ENCODE measurements around the gene ABCC1.
"Not testable (repeated sequence)": the region's sequence is repeated elsewhere in the genome, so short reads cannot be mapped to it uniquely, and the experiment has no call there.

Gene ABCC1

GRCh38 chr16:15982194-15982915, 32.9 kb downstream of the ABCC1 start:
- not testable (repeated sequence) for H3K27ac Mint-ChIP-seq; H3K27me3 Mint-ChIP-seq; DNase-seq; ATAC-seq (replicated peaks); H3K4me3 Mint-ChIP-seq
- H3K36me3 Mint-ChIP-seq = peaks cover 59 to 82% of the 10 kb centered on the region in 2 donors
- H3K4me1 Mint-ChIP-seq = peaks cover 10 to 39% of the 10 kb centered on the region in 2 donors
- peaks cover 20 to 28% of the 10 kb centered on the region in 2 donors for H3K9me3 Mint-ChIP-seq

GRCh38 chr16:15983898-15984297, 34.5 kb downstream of the ABCC1 start:
- DNase-seq = no peak
- peaks cover 22 to 55% of the 10 kb centered on the region in 2 donors for H3K4me1 Mint-ChIP-seq
- no peaks in the 10 kb centered on the region for H3K27me3 Mint-ChIP-seq
- ATAC-seq (replicated peaks) = no peak
- no peak overlapping the region for H3K4me3 Mint-ChIP-seq
- peaks cover 19 to 20% of the 10 kb centered on the region in 2 donors for H3K9me3 Mint-ChIP-seq
- no peak overlapping the region for H3K27ac Mint-ChIP-seq
- peaks cover 52 to 72% of the 10 kb centered on the region in 2 donors for H3K36me3 Mint-ChIP-seq

GRCh38 chr16:15985144-15985543, 35.7 kb downstream of the ABCC1 start:
- ATAC-seq (replicated peaks) = peak; percentile 42 to 57
- no peak overlapping the region for H3K4me3 Mint-ChIP-seq
- peaks cover 24 to 65% of the 10 kb centered on the region in 2 donors for H3K4me1 Mint-ChIP-seq
- peaks cover 42 to 64% of the 10 kb centered on the region in 2 donors for H3K36me3 Mint-ChIP-seq
- no peak overlapping the region for H3K27ac Mint-ChIP-seq
- no peaks in the 10 kb centered on the region for H3K27me3 Mint-ChIP-seq
- no peak for DNase-seq
- H3K9me3 Mint-ChIP-seq = peaks cover 12 to 13% of the 10 kb centered on the region in 2 donors

- ATAC-seq (replicated peaks) = no peak
- peaks cover 6 to 7% of the 10 kb centered on the region in 2 donors for H3K9me3 Mint-ChIP-seq
- H3K27ac Mint-ChIP-seq = peak overlapping the region; percentile 26
These were observed 36.8 kb downstream of the ABCC1 start for GRCh38 chr16:15986261-15986660.

DNA sequence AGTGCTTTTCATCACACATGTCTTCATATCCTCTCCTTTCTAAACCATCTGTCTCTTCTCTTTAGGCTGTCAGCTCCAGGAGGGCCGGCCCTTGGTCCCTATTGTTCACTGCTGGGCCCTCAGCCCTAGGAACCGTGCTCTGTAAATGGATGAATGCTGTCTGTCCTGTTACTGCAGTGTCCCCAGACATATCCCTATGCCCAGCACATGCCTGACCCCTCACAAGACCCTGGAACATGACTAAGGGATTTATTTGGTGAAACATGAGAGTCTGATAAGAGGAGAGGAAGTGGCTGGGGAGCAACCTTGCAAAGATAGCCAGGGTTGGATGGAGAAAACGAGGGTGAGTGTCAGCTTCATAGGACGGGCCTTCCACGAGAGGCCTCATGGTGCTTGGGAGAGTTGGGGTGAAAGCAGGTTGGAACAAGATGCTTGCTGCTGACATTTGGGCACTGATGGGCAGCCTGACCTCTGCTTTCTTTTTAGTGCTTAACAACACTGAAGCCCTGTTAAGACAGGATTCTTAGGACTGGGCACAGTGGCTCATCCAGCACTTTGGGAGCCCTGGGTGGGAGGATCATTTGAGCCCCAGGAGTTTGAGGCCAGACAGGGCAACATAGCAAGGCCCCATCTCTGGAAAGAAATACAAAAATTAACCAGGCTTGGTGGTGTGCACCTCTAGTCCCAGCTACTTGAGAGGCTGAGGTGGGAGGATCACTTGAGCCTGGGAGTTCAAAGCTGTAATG, 39.0 kb downstream of the ABCC1 start:
- H3K4me1 Mint-ChIP-seq = peaks cover 39 to 88% of the 10 kb centered on the region in 2 donors
- no peaks in the 10 kb centered on the region for H3K9me3 Mint-ChIP-seq
- DNase-seq (no peak), ATAC-seq (replicated peaks) (no peak)
- no peak overlapping the region for H3K4me3 Mint-ChIP-seq
- H3K27ac Mint-ChIP-seq = peak overlapping the region; percentile 74
- no peaks in the 10 kb centered on the region for H3K27me3 Mint-ChIP-seq
- H3K36me3 Mint-ChIP-seq = peaks cover 32 to 57% of the 10 kb centered on the region in 2 donors

More at GRCh38 chr16:15986261-15986660, 36.8 kb downstream of the ABCC1 start:
- Mint-ChIP-seq H3K4me1 (peaks cover 28 to 76% of the 10 kb centered on the region in 2 donors), H3K4me3 (no peak overlapping the region), H3K27me3 (no peaks in the 10 kb centered on the region), H3K36me3 (peaks cover 32 to 60% of the 10 kb centered on the region in 2 donors)
- no peak for DNase-seq

GRCh38 chr16:15990902-15991301, 41.5 kb downstream of the ABCC1 start:
- peak overlapping the region; percentile 51 for H3K27ac Mint-ChIP-seq
- no peaks in the 10 kb centered on the region for H3K27me3 Mint-ChIP-seq
- H3K9me3 Mint-ChIP-seq = no peaks in the 10 kb centered on the region
- no peak for ATAC-seq (replicated peaks)
- DNase-seq = no peak
- H3K4me1 Mint-ChIP-seq = peaks cover 37 to 75% of the 10 kb centered on the region in 2 donors
- peaks cover 31 to 49% of the 10 kb centered on the region in 2 donors for H3K36me3 Mint-ChIP-seq
- H3K4me3 Mint-ChIP-seq = no peak overlapping the region

DNA sequence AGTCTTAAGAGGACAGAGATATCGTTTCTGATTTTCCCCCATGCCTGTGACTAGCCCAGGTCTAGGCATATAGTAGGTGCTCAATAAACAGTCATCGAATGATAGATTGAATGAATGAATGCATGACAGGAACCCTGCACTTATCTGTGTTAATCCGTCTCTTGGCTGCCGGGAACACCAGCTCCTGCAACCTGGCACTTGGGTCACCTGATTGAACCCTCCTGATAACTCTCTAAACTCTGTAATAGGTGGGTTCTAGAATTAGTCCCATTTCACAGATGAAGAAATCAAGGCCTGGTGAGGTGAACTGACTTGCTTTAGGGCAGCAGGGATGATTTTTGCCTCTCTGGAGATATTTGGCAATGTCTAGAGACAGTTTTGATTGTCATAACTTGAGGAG, 43.7 kb downstream of the ABCC1 start:
- peaks cover 23 to 43% of the 10 kb centered on the region in 2 donors for H3K36me3 Mint-ChIP-seq
- peaks cover 35 to 74% of the 10 kb centered on the region in 2 donors for H3K4me1 Mint-ChIP-seq
- no peak for DNase-seq
- no peak overlapping the region for H3K27ac Mint-ChIP-seq
- no peak for ATAC-seq (replicated peaks)
- H3K27me3 Mint-ChIP-seq = no peaks in the 10 kb centered on the region
- H3K4me3 Mint-ChIP-seq = no peak overlapping the region
- no peaks in the 10 kb centered on the region for H3K9me3 Mint-ChIP-seq

DNA sequence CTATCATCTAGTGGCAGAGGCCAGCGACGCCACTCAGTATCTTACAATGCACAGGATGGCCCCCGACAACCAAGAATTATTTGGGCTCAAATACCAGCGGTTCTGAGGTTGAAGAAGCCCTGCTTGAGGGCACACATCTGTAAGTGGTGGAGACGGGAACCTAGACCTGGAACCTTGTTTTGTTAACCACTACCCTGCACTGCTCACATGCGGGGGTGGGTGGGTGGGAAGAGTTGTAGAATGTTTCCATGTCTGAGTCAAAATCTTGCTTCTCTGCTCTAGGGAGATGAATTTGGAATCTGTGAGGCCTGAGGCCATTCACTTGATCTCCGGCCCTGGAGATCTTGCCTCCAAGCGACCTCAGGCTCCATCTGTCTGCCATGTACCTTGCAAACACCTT, 44.1 kb downstream of the ABCC1 start:
- Mint-ChIP-seq H3K27me3 (no peaks in the 10 kb centered on the region), H3K9me3 (no peaks in the 10 kb centered on the region), H3K4me3 (no peak overlapping the region), H3K27ac (no peak overlapping the region), H3K4me1 (peaks cover 35 to 74% of the 10 kb centered on the region in 2 donors), H3K36me3 (peaks cover 20 to 39% of the 10 kb centered on the region in 2 donors)
- DNase-seq (no peak), ATAC-seq (replicated peaks) (no peak)

DNA sequence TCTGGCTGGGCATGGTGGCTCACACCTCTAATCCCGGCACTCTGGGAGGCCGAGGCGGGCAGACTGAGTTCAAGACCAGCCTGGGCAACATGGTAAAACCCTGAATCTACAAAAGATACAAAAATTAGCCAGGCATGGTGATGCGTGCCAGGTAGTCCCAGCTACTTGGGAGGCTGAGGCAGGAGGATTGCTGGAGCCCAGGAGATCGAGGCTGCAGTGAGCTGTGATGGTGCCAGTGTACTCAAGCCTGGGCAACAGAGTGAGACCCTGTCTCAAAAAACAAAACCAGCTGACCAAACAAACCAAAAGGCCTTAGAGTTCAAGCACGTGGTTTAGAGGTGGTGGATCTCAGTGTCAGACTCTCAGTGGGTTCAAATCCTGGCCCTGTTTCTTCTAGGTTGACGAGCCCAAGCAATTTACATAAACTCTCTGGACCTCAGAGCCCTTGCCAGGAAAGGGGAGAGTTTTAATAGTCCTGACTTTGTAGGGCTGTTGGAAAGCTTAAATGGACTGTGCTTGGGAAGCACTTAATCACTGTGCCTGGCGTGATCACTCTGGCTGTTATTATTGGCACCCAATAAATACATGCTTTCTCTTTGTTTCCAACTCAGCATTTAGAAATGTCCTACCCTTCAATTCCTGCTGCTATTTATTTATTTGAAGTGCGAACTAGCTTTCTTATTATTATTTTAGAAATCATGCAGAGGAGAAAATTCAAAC, 44.7 kb downstream of the ABCC1 start:
- DNase-seq = no peak
- no peak overlapping the region for H3K4me3 Mint-ChIP-seq
- no peaks in the 10 kb centered on the region for H3K27me3 Mint-ChIP-seq
- H3K27ac Mint-ChIP-seq = no peak overlapping the region
- peaks cover 20 to 39% of the 10 kb centered on the region in 2 donors for H3K36me3 Mint-ChIP-seq
- H3K4me1 Mint-ChIP-seq = peaks cover 35 to 71% of the 10 kb centered on the region in 2 donors
- no peaks in the 10 kb centered on the region for H3K9me3 Mint-ChIP-seq
- ATAC-seq (replicated peaks) = no peak

GRCh38 chr16:15996432-15997109, 47.2 kb downstream of the ABCC1 start:
- DNase-seq = no peak

DNA sequence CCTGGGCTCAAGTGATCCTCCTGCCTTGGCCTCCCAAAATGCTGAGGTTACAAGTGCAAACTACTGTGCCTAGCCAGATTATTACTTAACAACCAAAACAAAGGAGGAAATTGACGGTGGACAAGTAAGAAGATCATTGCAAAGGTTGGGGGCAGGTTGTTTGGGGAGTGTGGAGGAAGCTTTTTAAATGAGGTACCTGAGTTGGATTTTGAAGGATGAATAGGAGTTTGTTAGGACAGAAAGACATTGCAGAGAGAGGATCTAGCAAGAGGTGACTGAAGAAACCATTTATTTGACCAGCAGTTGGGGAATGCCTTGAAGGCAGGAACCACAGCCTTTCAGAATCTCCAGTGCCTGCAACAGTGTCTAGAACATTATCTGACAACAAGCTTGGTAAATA, 51.3 kb downstream of the ABCC1 start:
- Mint-ChIP-seq H3K36me3 (peaks cover 13 to 38% of the 10 kb centered on the region in 2 donors), H3K4me3 (no peak overlapping the region), H3K4me1 (peaks cover 27 to 47% of the 10 kb centered on the region in 2 donors), H3K27ac (peak overlapping the region; percentile 20), H3K27me3 (no peaks in the 10 kb centered on the region), H3K9me3 (peaks cover 2 to 6% of the 10 kb centered on the region in 2 donors)
- no peak for ATAC-seq (replicated peaks)
- no peak for DNase-seq

More at GRCh38 chr16:15996432-15997109, 47.2 kb downstream of the ABCC1 start:
- no peaks in the 10 kb centered on the region for H3K27me3 Mint-ChIP-seq
- no peaks in the 10 kb centered on the region for H3K9me3 Mint-ChIP-seq
- peak overlapping the region; percentile 51 for H3K27ac Mint-ChIP-seq
- H3K4me1 Mint-ChIP-seq = peaks cover 37 to 53% of the 10 kb centered on the region in 2 donors
- ATAC-seq (replicated peaks) = no peak
- H3K36me3 Mint-ChIP-seq = peaks cover 26 to 39% of the 10 kb centered on the region in 2 donors
- H3K4me3 Mint-ChIP-seq = no peak overlapping the region

DNA sequence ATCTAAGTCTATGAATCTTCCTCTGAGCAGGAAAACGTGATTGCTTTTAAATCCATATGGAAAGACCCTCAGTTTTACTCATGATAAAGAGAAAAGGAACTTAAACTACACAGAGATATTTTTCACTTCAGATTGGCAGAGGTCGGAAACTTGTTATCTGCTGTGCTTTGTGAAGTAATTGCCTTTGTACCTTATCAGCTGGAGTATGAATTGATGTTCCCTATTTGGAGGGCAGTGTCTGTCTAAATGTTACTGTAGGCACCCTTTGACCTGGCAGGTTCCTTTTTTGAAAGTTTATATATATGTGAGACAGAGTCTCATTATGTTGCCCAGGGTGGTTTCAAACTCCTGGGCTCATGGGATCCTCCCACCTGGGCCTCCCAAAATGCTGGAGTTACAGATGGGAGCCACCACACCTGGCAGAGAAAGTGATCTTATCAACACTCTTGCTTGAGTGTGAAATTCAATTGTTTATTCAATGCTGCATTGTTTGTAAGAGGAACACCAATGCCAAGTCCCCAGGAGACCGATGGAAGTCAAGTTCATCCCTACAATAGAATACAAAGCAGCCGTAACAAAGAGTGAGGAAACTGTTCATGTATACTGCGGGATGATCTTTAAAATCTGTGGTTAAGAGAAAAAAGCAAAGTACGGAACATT, 52.3 kb downstream of the ABCC1 start:
- no peak for ATAC-seq (replicated peaks)
- DNase-seq = no peak
- no peak overlapping the region for H3K27ac Mint-ChIP-seq

GRCh38 chr16:16003719-16004313, 54.4 kb downstream of the ABCC1 start:
- peaks cover 29 to 46% of the 10 kb centered on the region in 2 donors for H3K4me1 Mint-ChIP-seq
- peaks cover 3 to 10% of the 10 kb centered on the region in 2 donors for H3K9me3 Mint-ChIP-seq
- peak overlapping the region; percentile 32 for H3K27ac Mint-ChIP-seq
- H3K27me3 Mint-ChIP-seq = no peaks in the 10 kb centered on the region
- ATAC-seq (replicated peaks) (no peak), DNase-seq (no peak)
- H3K4me3 Mint-ChIP-seq = no peak overlapping the region
- H3K36me3 Mint-ChIP-seq = peaks cover 17 to 46% of the 10 kb centered on the region in 2 donors

More for the DNA sequence above, 52.3 kb downstream of the ABCC1 start:
- Mint-ChIP-seq H3K4me1 (peaks cover 27 to 44% of the 10 kb centered on the region in 2 donors), H3K9me3 (peaks cover 2 to 8% of the 10 kb centered on the region in 2 donors), H3K4me3 (no peak overlapping the region), H3K27me3 (no peaks in the 10 kb centered on the region), H3K36me3 (peaks cover 14 to 34% of the 10 kb centered on the region in 2 donors)

Data from stimulated activated naive B cell treated with anti-CD40 and anti-IgM and Interleukin-4, amounts not matched to agents 10 μg/mL and 1 μg/mL and 100 μg/mL, for 72 hours (primary cell).